SK-N-SH (cell line): ENCODE measurements around the gene COL4A2. TPM values are rescaled to one million over a fixed set of nuclear protein-coding genes. Genes with fewer than 3 reads are reported as not detected.
A peak's percentile ranks its signal among the peaks of the same experiment; 100 is the strongest.

Source experiments
- CTCF ChIA-PET: fragments of 300-600, 350-600 bp; formaldehyde crosslinking; extraction: SDS; loops from one replicate; lab custom pipeline; 2021; lab: Yijun Ruan, JAX
- POLR2A ChIA-PET: fragments of 350-600 bp; sonication (Branson Sonifier 250); formaldehyde crosslinking; extraction: SDS; loops from one replicate; lab custom pipeline; 2020; ENCODE audit warnings: antibody characterized with exemption, inconsistent platforms; lab: Yijun Ruan, JAX
- DNase-seq: peaks from one replicate; pipeline ENCODE4 v3.0.0; 2012
- H2AFZ ChIP-seq: fragments of 200-600 bp; sonication (generic); 2 replicates; pipeline ENCODE4 v1.8.1; 2016; ENCODE audit warnings: antibody characterized with exemption, mild to moderate bottlenecking, low read depth
- H3F3A ChIP-seq: fragments of 200-600 bp; sonication (generic); replicated peaks from 2 replicates; pipeline ENCODE3; 2016; ENCODE audit warnings: antibody characterized with exemption, mild to moderate bottlenecking; ENCODE audit not compliant: insufficient read depth
- H3K27ac ChIP-seq, 2 experiments: fragments of 200-500 bp in 1 of 2; fragments of 200-600 bp in 1 of 2; sonication (Bioruptor generic) in 1 of 2; sonication (generic), shearing (Covaris generic) in 1 of 2; 2 replicates each; pipeline versions ENCODE4 v1.5.1 to v1.6.1; 2014 to 2016; ENCODE audit warnings: low read depth in 2 of 2, inconsistent platforms in 1 of 2, low read length in 1 of 2, mild to moderate bottlenecking in 1 of 2, mixed read lengths in 1 of 2
- H3K27me3 ChIP-seq: fragments of 200-600 bp; sonication (generic), shearing (Covaris generic); 2 replicates; pipeline ENCODE4 v1.6.1; 2016; ENCODE audit warnings: mixed run types; ENCODE audit not compliant: insufficient read depth
- H3K36me3 ChIP-seq, 2 experiments: fragments of 200-500 bp in 1 of 2; fragments of 200-600 bp in 1 of 2; sonication (Bioruptor generic) in 1 of 2; sonication (generic) in 1 of 2; replicated peaks in 1 of 2; 2 replicates each; pipeline versions ENCODE3 to v1.5.1; 2014 to 2016; ENCODE audit warnings: low read length in 1 of 2, mild to moderate bottlenecking in 1 of 2; ENCODE audit not compliant: insufficient read depth in 2 of 2, control insufficient read depth in 1 of 2
- H3K4me1 ChIP-seq, 2 experiments: fragments of 200-500 bp in 1 of 2; fragments of 200-600 bp in 1 of 2; sonication (Bioruptor generic) in 1 of 2; sonication (generic), shearing (Covaris generic) in 1 of 2; 2 replicates each; pipeline versions ENCODE4 v1.5.1 to v1.6.1; 2014 to 2016; ENCODE audit warnings: low read depth in 1 of 2, low read length in 1 of 2, mixed run types in 1 of 2; ENCODE audit not compliant: insufficient read depth in 2 of 2, control insufficient read depth in 1 of 2
- H3K4me2 ChIP-seq: fragments of 200-600 bp; sonication (generic), shearing (Covaris generic); 2 replicates; pipeline ENCODE4 v1.6.1; 2017; ENCODE audit warnings: mixed run types
- H3K4me3 ChIP-seq, 2 experiments: fragments of 200-500 bp in 1 of 2; fragments of 200-600 bp in 1 of 2; sonication (Bioruptor generic) in 1 of 2; sonication (generic), shearing (Covaris generic) in 1 of 2; 2 replicates each; pipeline versions ENCODE4 v1.5.1 to v1.8.1; 2014 to 2016; ENCODE audit warnings: low read depth in 2 of 2, inconsistent platforms in 1 of 2, low read length in 1 of 2, mild to moderate bottlenecking in 1 of 2, mixed read lengths in 1 of 2, moderate library complexity in 1 of 2
- H3K79me2 ChIP-seq: fragments of 200-600 bp; sonication (generic); 2 replicates; pipeline ENCODE4 v1.8.1; 2017; ENCODE audit warnings: mild to moderate bottlenecking; ENCODE audit not compliant: insufficient read depth
- H3K9ac ChIP-seq: fragments of 200-600 bp; sonication (generic); 2 replicates; pipeline ENCODE4 v1.6.1; 2017; ENCODE audit warnings: mixed run types
- H3K9me2 ChIP-seq: fragments of 200-600 bp; sonication (generic); 2 replicates; pipeline ENCODE4 v1.6.1; 2017; ENCODE audit warnings: mixed run types
- H3K9me3 ChIP-seq: fragments of 200-600 bp; sonication (generic); 2 replicates; pipeline ENCODE4 v1.6.1; 2017; ENCODE audit warnings: mixed run types, mild to moderate bottlenecking, moderate library complexity
- H4K20me1 ChIP-seq: fragments of 200-600 bp; sonication (generic); 2 replicates; pipeline ENCODE4 v1.6.1; 2017; ENCODE audit warnings: mild to moderate bottlenecking, mixed run types; ENCODE audit not compliant: insufficient read depth
- CTCF ChIP-seq: fragments of 200-600 bp; sonication (generic); IDR thresholded peaks from 2 replicates; pipeline ENCODE4 v1.6.1; 2017; ENCODE audit warnings: antibody characterized with exemption, mild to moderate bottlenecking, moderate library complexity
- EP300 ChIP-seq, 2 experiments: IDR thresholded peaks; 2 replicates each; pipeline versions ENCODE4 v1.4.0 to v1.6.1; 2012; ENCODE audit warnings: borderline replicate concordance in 1 of 2, low read depth in 1 of 2, low read length in 1 of 2
- EZH2phosphoT487 ChIP-seq: fragments of 200-600 bp; sonication (generic); IDR thresholded peaks from 2 replicates; pipeline ENCODE4 v1.6.1; 2017; ENCODE audit warnings: low read depth, mixed run types, mild to moderate bottlenecking, antibody characterized with exemption, moderate library complexity, borderline replicate concordance
- MAX ChIP-seq: IDR thresholded peaks from 2 replicates; pipeline ENCODE4 v1.4.0; 2012; ENCODE audit warnings: low read depth
- MXI1 ChIP-seq: IDR thresholded peaks from 2 replicates; pipeline ENCODE4 v1.6.1; 2012; ENCODE audit warnings: mild to moderate bottlenecking, low read depth, low read length, improper control_type of control experiment
- NRF1 ChIP-seq: IDR thresholded peaks from 2 replicates; pipeline ENCODE4 v1.6.1; 2012; ENCODE audit warnings: low read depth, mild to moderate bottlenecking, low read length
- POLR2AphosphoS5 ChIP-seq: IDR thresholded peaks from 2 replicates; pipeline ENCODE4 v1.6.1; 2012; ENCODE audit warnings: low read depth, low read length
- RAD21 ChIP-seq: IDR thresholded peaks from 2 replicates; pipeline ENCODE4 v1.6.1; 2012; ENCODE audit warnings: mild to moderate bottlenecking, low read length
- SIN3A ChIP-seq: IDR thresholded peaks from 2 replicates; pipeline ENCODE4 v1.6.1; 2012; ENCODE audit warnings: low read depth, mild to moderate bottlenecking, low read length, moderate library complexity, borderline replicate concordance
- SMC3 ChIP-seq: IDR thresholded peaks from 2 replicates; pipeline ENCODE4 v1.6.1; 2012; ENCODE audit warnings: low read depth, low read length, improper control_type of control experiment
- TEAD4 ChIP-seq: IDR thresholded peaks from 2 replicates; pipeline ENCODE4 v1.4.0; 2012; ENCODE audit warnings: mild to moderate bottlenecking, borderline replicate concordance; ENCODE audit not compliant: insufficient read depth
- USF1 ChIP-seq: IDR thresholded peaks from 2 replicates; pipeline ENCODE4 v1.4.0; 2012; ENCODE audit warnings: low read depth, borderline replicate concordance
- YY1 ChIP-seq: IDR thresholded peaks from 2 replicates; pipeline ENCODE4 v1.4.0; 2012; ENCODE audit warnings: low read depth, mild to moderate bottlenecking
- ZBTB33 ChIP-seq: IDR thresholded peaks from 2 replicates; pipeline ENCODE4 v1.4.0; 2012; ENCODE audit warnings: low read depth, borderline replicate concordance
- WGBS: methylation state at CpG from one replicate; pipeline ENCODE4 v1.1.6; 2017; ENCODE audit warnings: low lambda C conversion rate; 5-methylcytosine and 5-hydroxymethylcytosine counted together
- polyA plus RNA-seq, 3 experiments: library from polyadenylated mRNA; depleted of rRNA; stranded (reverse); fragments of >200 nt; gene quantifications; 2 replicates each; pipeline ENCODE4 v1.2.3, GENCODE V29; 2012

COL4A2 gene
- polyA plus RNA-seq, 1 of the 3 experiments (the other 2 are of a cell fraction) = 137 TPM

GRCh38 chr13:110305544-110305943 lies 1.5 kb upstream of the COL4A2 start:
- H3K27me3 ChIP-seq = no peaks in the 10 kb centered on the region
- ChIA-PET CTCF (interaction anchor here (0.7 to 4.1 kb wide), 11 partner anchors 9 to 217 kb away, joined by 3 to 15 read pairs (median 4); no protein-coding TSS in a partner anchor), POLR2A (interaction anchor here (0.8 to 2.4 kb wide), 3 partner anchors 58 to 78 kb away, joined by 3 to 10 read pairs (median 3); no protein-coding TSS in a partner anchor)
- peaks cover 0 to 15% of the 10 kb centered on the region in 2 experiments for H3K36me3 ChIP-seq
- H3K9me3 ChIP-seq = no peaks in the 10 kb centered on the region
- DNase-seq = no peak
- H3K9me2 ChIP-seq = no peaks in the 10 kb centered on the region
- H2AFZ ChIP-seq = no peak overlapping the region
- peak overlapping the region; percentile 80 to 95 for H3K4me3 ChIP-seq
- peak overlapping the region; percentile 88; the same call in 1 of the 2 replicates for H3K9ac ChIP-seq
- H3K4me2 ChIP-seq = peak overlapping the region; percentile 98
- H3K79me2 ChIP-seq = peaks cover 100% of the 10 kb centered on the region
- peaks cover 3% of the 10 kb centered on the region for H3F3A ChIP-seq
- peaks cover 14% of the 10 kb centered on the region; the same call in 1 of the 2 replicates for H4K20me1 ChIP-seq
- H3K4me1 ChIP-seq = peaks cover 39 to 40% of the 10 kb centered on the region in 2 experiments; a peak in 3 of 4 replicates
- H3K27ac ChIP-seq = peak overlapping the region; percentile 66 to 79
- 39% methylated on average over 2 of the region's 2 CpGs for WGBS
- TF ChIP-seq EP300 (IDR thresholded peaks at IDR 0.05; ENCODE audit: borderline replicate concordance in 1 of 2, low read depth in 1 of 2, low read length in 1 of 2) (0 out of 4 replicates have a peak, but pooled peaks of 1 of the 2 experiments have one; percentile 5), EZH2phosphoT487 (no peak), SIN3A (no peak)

DNA sequence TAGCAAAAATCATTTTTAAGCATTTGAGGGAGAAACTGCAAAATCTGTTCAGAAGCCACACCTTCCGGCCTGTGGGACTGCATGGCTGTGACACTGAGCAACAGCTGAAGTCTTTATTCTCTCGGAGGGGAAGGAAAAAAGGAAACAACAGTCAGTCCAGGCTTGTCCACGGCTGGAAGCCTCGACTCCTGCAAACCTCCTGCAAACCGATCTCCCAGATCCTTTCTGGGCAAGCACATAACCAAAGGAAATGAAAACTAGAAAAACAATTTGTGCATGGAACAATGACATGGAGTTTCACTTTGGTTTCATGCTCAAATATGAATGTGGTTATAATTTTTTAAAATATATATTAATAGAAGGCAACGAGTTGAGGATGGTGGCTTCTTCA lies 1.1 kb upstream of the COL4A2 start:
- Histone ChIP-seq H3K9me2 (no peaks in the 10 kb centered on the region), H3K79me2 (peaks cover 100% of the 10 kb centered on the region), H3K4me1 (peaks cover 40 to 41% of the 10 kb centered on the region in 2 experiments; a peak in 3 of 4 replicates), H3F3A (peaks cover under 1% of the 10 kb centered on the region), H3K4me2 (peak overlapping the region; percentile 98), H2AFZ (no peak overlapping the region), H3K4me3 (peak overlapping the region; percentile 80 to 95), H3K27ac (peak overlapping the region; percentile 66 to 79), H4K20me1 (peaks cover 14% of the 10 kb centered on the region; the same call in 1 of the 2 replicates), H3K9ac (peak overlapping the region; percentile 88; the same call in 1 of the 2 replicates), H3K36me3 (peaks cover 0 to 16% of the 10 kb centered on the region in 2 experiments), H3K9me3 (no peaks in the 10 kb centered on the region), H3K27me3 (no peaks in the 10 kb centered on the region)
- DNase-seq = no peak
- CTCF ChIA-PET = interaction anchor here (0.6 to 4.1 kb wide), 9 partner anchors 10 to 218 kb away, joined by 3 to 15 read pairs (median 4); no protein-coding TSS in a partner anchor
- POLR2A ChIA-PET = interaction anchor here (1.3 to 2.4 kb wide), 3 partner anchors 66 to 127 kb away, joined by 3 to 10 read pairs (median 3); no protein-coding TSS in a partner anchor
- WGBS = 16% methylated on average over 6 of the region's 6 CpGs
- TF ChIP-seq SMC3 = no peak
- TF ChIP-seq RAD21 = no peak
- TF ChIP-seq MXI1 = 0 out of 2 replicates have a peak, but pooled peaks have one; percentile 61

- Histone ChIP-seq H3K9ac (peak overlapping the region; percentile 88), H3K27me3 (no peaks in the 10 kb centered on the region), H3K4me3 (peak overlapping the region; percentile 80 to 95), H3K79me2 (peaks cover 100% of the 10 kb centered on the region), H3K4me1 (peaks cover 36% of the 10 kb centered on the region in 2 experiments; a peak in 3 of 4 replicates), H3K9me3 (no peaks in the 10 kb centered on the region), H3F3A (no peaks in the 10 kb centered on the region), H3K9me2 (no peaks in the 10 kb centered on the region), H3K4me2 (peak overlapping the region; percentile 98), H3K27ac (peak overlapping the region; percentile 66 to 79), H4K20me1 (peaks cover 10% of the 10 kb centered on the region; the same call in 1 of the 2 replicates), H3K36me3 (peaks cover 2 to 16% of the 10 kb centered on the region in 2 experiments), H2AFZ (peak overlapping the region; percentile 67)
- ChIA-PET CTCF (interaction anchor here (0.6 to 4.1 kb wide), 9 partner anchors 10 to 149 kb away, joined by 3 to 15 read pairs (median 3); no protein-coding TSS in a partner anchor), POLR2A (interaction anchor here (0.8 to 2.4 kb wide), 8 partner anchors 35 to 126 kb away, joined by 3 to 10 read pairs (median 3); no protein-coding TSS in a partner anchor)
- 6% methylated on average over 25 of the region's 53 CpGs for WGBS
- DNase-seq = peak; percentile 64
- no peak for TF ChIP-seq ZBTB33
- TF ChIP-seq NRF1 = no peak
- TF ChIP-seq USF1 = no peak
- TF ChIP-seq POLR2AphosphoS5 = no peak
- no peak for TF ChIP-seq MAX
- no peak for TF ChIP-seq YY1
- TF ChIP-seq CTCF = no peak
- TF ChIP-seq TEAD4 = no peak
Measured at GRCh38 chr13:110306340-110306959, 634 bp upstream of the COL4A2 start.
